H1 (cell line): ENCODE data around the gene VAV2. TPM values are rescaled to one million over a fixed set of nuclear protein-coding genes. Genes with fewer than 3 reads are reported as not detected.

Experiments
- CTCF ChIA-PET: fragments of 300-600 bp; sonication (Branson Sonifier 250); formaldehyde crosslinking; loops from one replicate; lab custom pipeline; 2021; ENCODE audit not compliant: partially characterized antibody; lab: Charles Lee
- POLR2A ChIA-PET: fragments of 300-600 bp; sonication (Branson Sonifier 250); formaldehyde crosslinking; loops from one replicate; lab custom pipeline; 2021; ENCODE audit warnings: inconsistent platforms; ENCODE audit not compliant: partially characterized antibody; lab: Charles Lee
- DNase-seq, 2 experiments: peaks; one replicate each; pipeline versions ENCODE4 v3.0.0 to v3.0.0-alpha.2; 2010 to 2022; ENCODE audit warnings: low spot score in 2 of 2, low read depth in 1 of 2, mixed read lengths in 1 of 2
- FAIRE-seq: peaks from 2 replicates; lab custom pipeline; 2011; peaks lifted over from hg19 to GRCh38; lab: Jason Lieb, UNC
- H2AFZ ChIP-seq: 2 replicates; pipeline ENCODE4 v1.8.1; 2012; ENCODE audit warnings: low read length, inconsistent platforms
- H2AK5ac ChIP-seq: 2 replicates; pipeline ENCODE4 v1.6.1; 2013; ENCODE audit warnings: low read depth, low read length
- H2BK120ac ChIP-seq: replicated peaks from 2 replicates; pipeline ENCODE3; 2013; ENCODE audit warnings: low read depth, low read length, inconsistent platforms
- H2BK12ac ChIP-seq: 2 replicates; pipeline ENCODE4 v1.6.1; 2013; ENCODE audit warnings: low read depth, low read length
- H2BK15ac ChIP-seq: 2 replicates; pipeline ENCODE4 v1.6.1; 2013; ENCODE audit warnings: low read length
- H2BK20ac ChIP-seq: 2 replicates; pipeline ENCODE4 v1.6.1; 2013; ENCODE audit warnings: low read length
- H2BK5ac ChIP-seq: 2 replicates; pipeline ENCODE4 v1.6.1; 2013; ENCODE audit warnings: low read depth, low read length
- H3K14ac ChIP-seq: 2 replicates; pipeline ENCODE4 v1.6.1; 2013; ENCODE audit warnings: inconsistent platforms; ENCODE audit not compliant: insufficient read length
- H3K18ac ChIP-seq: 2 replicates; pipeline ENCODE4 v1.6.1; 2013; ENCODE audit warnings: low read length; ENCODE audit errors: extremely low read depth
- H3K23ac ChIP-seq: 2 replicates; pipeline ENCODE4 v1.6.1; 2013; ENCODE audit warnings: inconsistent platforms; ENCODE audit not compliant: insufficient read length
- H3K23me2 ChIP-seq: 2 replicates; pipeline ENCODE4 v1.6.1; 2013; ENCODE audit warnings: low read depth, low read length
- H3K27ac ChIP-seq: 2 replicates; pipeline ENCODE4 v1.6.1; 2011; ENCODE audit warnings: low read depth, low read length, inconsistent platforms
- H3K27me3 ChIP-seq, 4 experiments: replicated peaks in 1 of 4; 1 replicate in 1 of 4; 2 replicates in 3 of 4; pipeline versions ENCODE4 v1.6.1 to v1.8.1; 2011 to 2013; ENCODE audit warnings: low read length in 3 of 4, mild to moderate bottlenecking in 3 of 4, inconsistent platforms in 2 of 4, mixed read lengths in 2 of 4, moderate library complexity in 1 of 4; ENCODE audit not compliant: control insufficient read depth in 3 of 4, insufficient read depth in 3 of 4; ENCODE audit errors: extremely low read depth in 1 of 4
- H3K36me3 ChIP-seq, 4 experiments: 2 replicates each; pipeline versions ENCODE4 v1.6.1 to v1.8.1; 2011 to 2013; ENCODE audit warnings: mild to moderate bottlenecking in 4 of 4, low read length in 3 of 4, moderate library complexity in 2 of 4, control low read depth in 1 of 4, inconsistent platforms in 1 of 4; ENCODE audit not compliant: insufficient read depth in 4 of 4, control insufficient read depth in 2 of 4
- H3K4ac ChIP-seq: replicated peaks from 2 replicates; pipeline ENCODE3; 2013; ENCODE audit warnings: low read length, low read depth, mixed read lengths, inconsistent platforms; ENCODE audit not compliant: insufficient read length
- H3K4me1 ChIP-seq, 4 experiments: replicated peaks in 1 of 4; 1 replicate in 1 of 4; 2 replicates in 3 of 4; pipeline versions ENCODE4 v1.6.1 to v1.8.1; 2011 to 2013; ENCODE audit warnings: low read length in 3 of 4, inconsistent platforms in 2 of 4, mixed read lengths in 1 of 4; ENCODE audit not compliant: insufficient read depth in 4 of 4, control insufficient read depth in 3 of 4
- H3K4me2 ChIP-seq, 2 experiments: 2 replicates each; pipeline versions ENCODE4 v1.6.1 to v1.8.1; 2011 to 2013; ENCODE audit warnings: low read depth in 2 of 2, low read length in 2 of 2, control low read depth in 1 of 2, inconsistent platforms in 1 of 2, mild to moderate bottlenecking in 1 of 2; ENCODE audit not compliant: insufficient read depth in 1 of 2
- H3K4me3 ChIP-seq, 4 experiments: fragments of 200-600, 300-600 bp in 1 of 4; sonication (generic), shearing (Covaris generic), sonication (Bioruptor Twin) in 1 of 4; 2 replicates each; pipeline versions ENCODE4 v1.5.1 to v1.8.1; 2011 to 2016; ENCODE audit warnings: low read length in 4 of 4, low read depth in 3 of 4, control low read depth in 2 of 4, inconsistent platforms in 2 of 4, mild to moderate bottlenecking in 2 of 4, mixed read lengths in 1 of 4, moderate library complexity in 1 of 4; ENCODE audit not compliant: insufficient read depth in 2 of 4; ENCODE audit errors: extremely low read depth in 1 of 4
- H3K56ac ChIP-seq: replicated peaks from 2 replicates; pipeline ENCODE3; 2013; ENCODE audit warnings: low read depth, mild to moderate bottlenecking, mixed read lengths, low read length, inconsistent platforms; ENCODE audit not compliant: insufficient read length
- H3K79me1 ChIP-seq: 2 replicates; pipeline ENCODE4 v1.6.1; 2013; ENCODE audit warnings: low read depth, low read length, control low read depth
- H3K79me2 ChIP-seq, 2 experiments: 2 replicates each; pipeline versions ENCODE4 v1.6.1 to v1.8.1; 2012 to 2013; ENCODE audit warnings: low read length in 2 of 2, mild to moderate bottlenecking in 2 of 2, inconsistent platforms in 1 of 2; ENCODE audit not compliant: insufficient read depth in 2 of 2, control insufficient read depth in 1 of 2
- H3K9ac ChIP-seq, 4 experiments: replicated peaks in 1 of 4; 1 replicate in 1 of 4; 2 replicates in 3 of 4; pipeline versions ENCODE4 v1.6.1 to v1.8.1; 2011 to 2013; ENCODE audit warnings: low read depth in 3 of 4, low read length in 3 of 4, control low read depth in 2 of 4, mild to moderate bottlenecking in 2 of 4, moderate library complexity in 2 of 4, inconsistent platforms in 1 of 4; ENCODE audit errors: extremely low read depth in 1 of 4
- H3K9me3 ChIP-seq, 2 experiments: 2 replicates each; pipeline versions ENCODE4 v1.6.1 to v1.8.1; 2012 to 2013; ENCODE audit warnings: mild to moderate bottlenecking in 2 of 2, moderate library complexity in 2 of 2, control low read depth in 1 of 2, inconsistent platforms in 1 of 2, low read depth in 1 of 2, low read length in 1 of 2, mixed read lengths in 1 of 2; ENCODE audit not compliant: insufficient read depth in 2 of 2
- H4K20me1 ChIP-seq, 2 experiments: replicated peaks in 1 of 2; 2 replicates each; pipeline versions ENCODE3 to v1.8.1; 2011 to 2013; ENCODE audit warnings: inconsistent platforms in 2 of 2, low read length in 2 of 2, mild to moderate bottlenecking in 1 of 2; ENCODE audit not compliant: insufficient read depth in 2 of 2, control insufficient read depth in 1 of 2
- H4K5ac ChIP-seq: 2 replicates; pipeline ENCODE4 v1.6.1; 2013; ENCODE audit warnings: low read length, low read depth, mixed read lengths, inconsistent platforms; ENCODE audit not compliant: insufficient read length
- H4K8ac ChIP-seq: 2 replicates; pipeline ENCODE4 v1.8.0; 2013; ENCODE audit warnings: mild to moderate bottlenecking, moderate library complexity, low read length, inconsistent platforms; ENCODE audit not compliant: insufficient read depth; ENCODE audit errors: extremely low read depth
- H4K91ac ChIP-seq: replicated peaks from 2 replicates; pipeline ENCODE3; 2013; ENCODE audit warnings: low read length, mixed read lengths, inconsistent platforms; ENCODE audit not compliant: insufficient read length
- BRCA1 ChIP-seq: IDR thresholded peaks from 2 replicates; pipeline ENCODE4 v1.6.1; 2012; ENCODE audit warnings: low read depth, low read length, improper control_type of control experiment
- CHD1 ChIP-seq: IDR thresholded peaks from 2 replicates; pipeline ENCODE4 v1.6.1; 2012; ENCODE audit warnings: low read depth, low read length, improper control_type of control experiment
- CTBP2 ChIP-seq: IDR thresholded peaks from 2 replicates; pipeline ENCODE4 v1.7.0; 2011; ENCODE audit warnings: borderline replicate concordance, mild to moderate bottlenecking, moderate library complexity, mixed read lengths, low read length; ENCODE audit not compliant: insufficient read depth, insufficient read length
- GABPA ChIP-seq: IDR thresholded peaks from 2 replicates; pipeline ENCODE4 v1.6.1; 2011; ENCODE audit warnings: mild to moderate bottlenecking, low read length, moderate library complexity, borderline replicate concordance; ENCODE audit not compliant: insufficient read depth
- HDAC6 ChIP-seq: IDR thresholded peaks from one replicate; pipeline ENCODE4 v1.7.1; 2012; ENCODE audit warnings: low read depth, mild to moderate bottlenecking, inconsistent platforms, low read length, moderate library complexity
- JUN ChIP-seq: IDR thresholded peaks from 2 replicates; pipeline ENCODE4 v1.6.1; 2011; ENCODE audit warnings: low read depth, mild to moderate bottlenecking, improper control_type of control experiment, low read length
- KDM4A ChIP-seq: IDR thresholded peaks from one replicate; pipeline ENCODE4 v1.7.1; 2012; ENCODE audit warnings: low read depth, mild to moderate bottlenecking, moderate library complexity, low read length, inconsistent platforms; ENCODE audit not compliant: severe bottlenecking
- NRF1 ChIP-seq: IDR thresholded peaks from 2 replicates; pipeline ENCODE4 v1.6.1; 2011; ENCODE audit warnings: mild to moderate bottlenecking, low read depth, low read length, improper control_type of control experiment
- POLR2A ChIP-seq, 2 experiments: IDR thresholded peaks; 1 replicate in 1 of 2; 2 replicates in 1 of 2; pipeline ENCODE4 v1.6.1; 2011; ENCODE audit warnings: low read depth in 2 of 2, low read length in 2 of 2, mild to moderate bottlenecking in 2 of 2; ENCODE audit errors: control extremely low read depth in 1 of 2
- POU5F1 ChIP-seq: IDR thresholded peaks from 2 replicates; pipeline ENCODE4 v1.6.1; 2011; ENCODE audit warnings: low read depth, mild to moderate bottlenecking, low read length, moderate library complexity
- RFX5 ChIP-seq: IDR thresholded peaks from 2 replicates; pipeline ENCODE4 v1.6.1; 2011; ENCODE audit warnings: low read depth, low read length, improper control_type of control experiment, borderline replicate concordance
- RNF2 ChIP-seq: fragments of 200-900, 300-1000 bp; sonication (generic); IDR thresholded peaks from 2 replicates; pipeline ENCODE4 v1.7.1; 2016; ENCODE audit warnings: borderline replicate concordance, low read depth, mild to moderate bottlenecking, antibody characterized with exemption, low read length; ENCODE audit not compliant: poor library complexity, severe bottlenecking; ENCODE audit errors: missing control alignments
- SIRT6 ChIP-seq: IDR thresholded peaks from one replicate; pipeline ENCODE4 v1.7.1; 2012; ENCODE audit warnings: low read length, inconsistent platforms
- TAF7 ChIP-seq: optimal IDR thresholded peaks from 2 replicates; pipeline ENCODE3; 2011; ENCODE audit warnings: low read depth, mild to moderate bottlenecking, inconsistent platforms, low read length, moderate library complexity, borderline replicate concordance
- TCF12 ChIP-seq: IDR thresholded peaks from 2 replicates; pipeline ENCODE4 v1.6.1; 2011; ENCODE audit warnings: low read depth, mild to moderate bottlenecking, low read length
- WGBS, 2 experiments: shearing (Covaris generic) in 1 of 2; methylation state at CpG; one replicate each; pipeline versions ENCODE4 v1.1.6 to v1.1.7; 2013 to 2015; ENCODE audit warnings: low lambda C conversion rate in 2 of 2, mixed read lengths in 2 of 2, inconsistent platforms in 1 of 2, low coverage in 1 of 2, missing lambda C conversion rate in 1 of 2; ENCODE audit not compliant: insufficient replicate concordance in 2 of 2, insufficient coverage in 1 of 2, insufficient read length in 1 of 2; ENCODE audit errors: extremely low coverage in 1 of 2, missing lambda C conversion rate in 1 of 2; 5-methylcytosine and 5-hydroxymethylcytosine counted together
- polyA plus RNA-seq, 7 experiments: library from polyadenylated mRNA; depleted of rRNA in 3 of 7; stranded (reverse) in 5 of 7; unstranded in 2 of 7; fragments of >200 nt in 5 of 7; fragments of 200-250 nt in 2 of 7; gene quantifications; 1 replicate in 5 of 7; 2 replicates in 1 of 7; 4 replicates in 1 of 7; pipeline versions ENCODE4 v1.2.1 to v1.2.3, GENCODE V29; 2011 to 2013; ENCODE audit warnings: missing spikeins in 2 of 7, mixed read lengths in 2 of 7
- total RNA-seq: library from RNA; stranded (reverse); fragmentation: NEBNext Ultra II Directional; extraction: Animal tissue kit (Norgen Biotek cat#: 25700); gene quantifications from 2 replicates; pipeline ENCODE4 v1.2.1, GENCODE V29; 2021

Gene VAV2
- total and polyA plus RNA-seq, 2 of the 8 experiments (the other 6 are each of a cell fraction or from before 2014, with no cell fraction given) = 13.6 to 37.6 TPM

DNA sequence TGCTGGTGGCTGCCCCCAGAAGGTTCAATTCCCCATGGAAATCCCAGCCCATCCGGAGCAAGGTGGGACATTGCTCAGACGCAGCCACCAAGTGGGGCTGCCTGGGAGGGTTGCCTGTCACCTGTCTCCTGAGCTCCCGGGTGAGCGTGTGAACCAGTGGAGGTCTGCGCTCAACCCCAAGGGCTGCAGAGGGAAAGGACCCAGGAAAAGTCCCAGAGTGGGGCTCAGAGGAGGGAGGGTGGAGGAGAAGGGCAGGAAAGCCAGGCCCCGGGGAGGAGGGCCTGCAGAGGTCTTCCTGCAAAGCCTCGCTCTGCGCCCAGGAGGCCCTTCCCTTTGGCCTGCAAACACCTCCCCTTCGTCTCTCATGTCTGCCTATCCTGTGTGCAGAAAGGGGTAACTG, 134.5 kb downstream of the VAV2 start:
- H4K20me1 ChIP-seq = peaks cover 4 to 17% of the 10 kb centered on the region in 2 experiments
- H3K14ac ChIP-seq = no peak overlapping the region
- TF ChIP-seq POU5F1 (no peak), SIRT6 (no peak), KDM4A (no peak), CHD1 (no peak), POLR2A (IDR thresholded peaks at IDR 0.05; ENCODE audit: control extremely low read depth in 1 of 2, low read depth in 2 of 2, low read length in 2 of 2) (no peak), JUN (no peak), BRCA1 (no peak), NRF1 (no peak), RNF2 (no peak), HDAC6 (no peak), TAF7 (no peak), TCF12 (no peak), CTBP2 (no peak), RFX5 (no peak), GABPA (no peak)

More for the DNA sequence above, 134.5 kb downstream of the VAV2 start:
- Histone ChIP-seq H3K27ac (no peak overlapping the region), H3K27me3 (no peaks in the 10 kb centered on the region), H2AK5ac (no peak overlapping the region), H3K79me1 (peaks cover 18% of the 10 kb centered on the region), H2BK12ac (no peak overlapping the region), H3K18ac (no peak overlapping the region), H4K5ac (no peak overlapping the region), H3K4ac (no peak overlapping the region), H3K4me3 (no peak overlapping the region), H3K79me2 (no peaks in the 10 kb centered on the region; a peak in 1 of 4 replicates), H3K23me2 (peaks cover 3% of the 10 kb centered on the region; the same call in 1 of the 2 replicates), H3K56ac (no peak overlapping the region), H3K23ac (no peak overlapping the region), H4K91ac (no peak overlapping the region), H2AFZ (no peak overlapping the region), H2BK20ac (no peak overlapping the region), H3K4me2 (no peak overlapping the region), H3K9me3 (no peaks in the 10 kb centered on the region; a peak in 1 of 4 replicates), H2BK15ac (no peak overlapping the region), H3K9ac (no peak overlapping the region), H4K8ac (no peak overlapping the region; the same call in 1 of the 2 replicates), H3K36me3 (peaks cover 0 to 2% (median 0%) of the 10 kb centered on the region in 4 experiments; a peak in 1 of 8 replicates), H2BK120ac (no peak overlapping the region), H2BK5ac (no peak overlapping the region), H3K4me1 (peaks cover 0 to 12% (median 3%) of the 10 kb centered on the region in 4 experiments; a peak in 3 of 7 replicates)
- no peak for FAIRE-seq
- DNase-seq = no peak
- POLR2A ChIA-PET = no interaction called here
- CTCF ChIA-PET = interaction anchor here (1.1 to 1.3 kb wide), 2 partner anchors 89 to 136 kb away, joined by 3 read pairs; no protein-coding TSS in a partner anchor
- 100% methylated on average over 7 of the region's 9 CpGs; no CpG with 5 or more reads in 1 of the 2 experiments for WGBS, 2 experiments
